ENCODE measurements around the gene ATXN7L2.

Gene ATXN7L2

GRCh38 chr1:109476825-109477224 is 6.9 kb upstream of the ATXN7L2 start:
- no peak overlapping the region for H3K9ac ChIP-seq (ENCODE audit: low read length)
- no peak overlapping the region for H3K4me2 ChIP-seq (ENCODE audit: low read depth, low read length, poor library complexity, severe bottlenecking)
- no peak overlapping the region for H3K4me3 ChIP-seq (ENCODE audit: insufficient read depth, low read length, poor library complexity, severe bottlenecking)
- H3K36me3 ChIP-seq (ENCODE audit: low read length), result no peaks in the 10 kb centered on the region
- H4K20me1 ChIP-seq (ENCODE audit: low read depth, low read length), result no peaks in the 10 kb centered on the region
- no peaks in the 10 kb centered on the region for H3K9me3 ChIP-seq (ENCODE audit: insufficient read depth, low read length)
- H3K27ac ChIP-seq (ENCODE audit: low read depth, low read length), result no peak overlapping the region
- H3K27me3 ChIP-seq (ENCODE audit: low read length), result no peaks in the 10 kb centered on the region
- H3K9me2 ChIP-seq (replicated peaks; ENCODE audit: insufficient read depth, low read length), result no peaks in the 10 kb centered on the region
- TF ChIP-seq, protein P1, sequence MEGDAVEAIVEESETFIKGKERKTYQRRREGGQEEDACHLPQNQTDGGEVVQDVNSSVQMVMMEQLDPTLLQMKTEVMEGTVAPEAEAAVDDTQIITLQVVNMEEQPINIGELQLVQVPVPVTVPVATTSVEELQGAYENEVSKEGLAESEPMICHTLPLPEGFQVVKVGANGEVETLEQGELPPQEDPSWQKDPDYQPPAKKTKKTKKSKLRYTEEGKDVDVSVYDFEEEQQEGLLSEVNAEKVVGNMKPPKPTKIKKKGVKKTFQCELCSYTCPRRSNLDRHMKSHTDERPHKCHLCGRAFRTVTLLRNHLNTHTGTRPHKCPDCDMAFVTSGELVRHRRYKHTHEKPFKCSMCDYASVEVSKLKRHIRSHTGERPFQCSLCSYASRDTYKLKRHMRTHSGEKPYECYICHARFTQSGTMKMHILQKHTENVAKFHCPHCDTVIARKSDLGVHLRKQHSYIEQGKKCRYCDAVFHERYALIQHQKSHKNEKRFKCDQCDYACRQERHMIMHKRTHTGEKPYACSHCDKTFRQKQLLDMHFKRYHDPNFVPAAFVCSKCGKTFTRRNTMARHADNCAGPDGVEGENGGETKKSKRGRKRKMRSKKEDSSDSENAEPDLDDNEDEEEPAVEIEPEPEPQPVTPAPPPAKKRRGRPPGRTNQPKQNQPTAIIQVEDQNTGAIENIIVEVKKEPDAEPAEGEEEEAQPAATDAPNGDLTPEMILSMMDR (IDR thresholded peaks at IDR 0.05; ENCODE audit: insufficient read depth, low read length, poor library complexity, severe bottlenecking), result no peak
- TF ChIP-seq EZH2phosphoT487 (conservative IDR thresholded peaks at IDR 0.05; ENCODE audit: low read length), result no peak
- H2AFZ ChIP-seq (ENCODE audit: low read depth, low read length, severe bottlenecking), result no peak overlapping the region
- H3K79me2 ChIP-seq (ENCODE audit: insufficient read depth, low read length), result no peaks in the 10 kb centered on the region
- H3F3A ChIP-seq (ENCODE audit: insufficient read depth), result no peaks in the 10 kb centered on the region

DNA sequence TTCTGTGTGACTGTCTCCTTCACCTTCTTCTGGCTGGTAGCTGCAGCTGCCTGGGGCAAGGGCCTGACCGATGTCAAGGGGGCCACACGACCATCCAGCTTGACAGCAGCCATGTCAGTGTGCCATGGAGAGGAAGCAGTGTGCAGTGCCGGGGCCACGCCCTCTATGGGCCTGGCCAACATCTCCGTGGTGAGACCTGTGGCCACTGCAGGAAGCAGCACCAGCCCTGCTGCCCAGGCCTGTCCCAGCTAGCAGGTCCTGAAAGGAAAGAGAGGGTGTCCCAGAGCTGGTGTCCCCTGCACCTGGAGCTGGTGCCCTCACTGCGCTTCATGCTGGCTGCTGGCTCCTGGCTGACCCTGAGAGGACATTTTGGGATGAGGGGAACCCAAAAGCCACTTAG is 5.9 kb upstream of the ATXN7L2 start:
- Histone ChIP-seq H3K27me3 (ENCODE audit: low read length) (no peaks in the 10 kb centered on the region), H2AFZ (ENCODE audit: low read depth, low read length, severe bottlenecking) (no peak overlapping the region), H3F3A (ENCODE audit: insufficient read depth) (no peaks in the 10 kb centered on the region), H3K4me2 (ENCODE audit: low read depth, low read length, poor library complexity, severe bottlenecking) (no peak overlapping the region), H3K36me3 (ENCODE audit: low read length) (no peaks in the 10 kb centered on the region), H3K27ac (ENCODE audit: low read depth, low read length) (no peak overlapping the region), H3K4me3 (ENCODE audit: insufficient read depth, low read length, poor library complexity, severe bottlenecking) (no peak overlapping the region), H3K9me3 (ENCODE audit: insufficient read depth, low read length) (no peaks in the 10 kb centered on the region), H3K9ac (ENCODE audit: low read length) (no peak overlapping the region), H3K79me2 (ENCODE audit: insufficient read depth, low read length) (no peaks in the 10 kb centered on the region), H4K20me1 (ENCODE audit: low read depth, low read length) (no peaks in the 10 kb centered on the region), H3K9me2 (replicated peaks; ENCODE audit: insufficient read depth, low read length) (no peaks in the 10 kb centered on the region)
- no peak for TF ChIP-seq EZH2phosphoT487 (conservative IDR thresholded peaks at IDR 0.05; ENCODE audit: low read length)
- TF ChIP-seq, protein P1 (IDR thresholded peaks at IDR 0.05; ENCODE audit: insufficient read depth, low read length, poor library complexity, severe bottlenecking), result no peak

GRCh38 chr1:109478806-109479205 is 4.9 kb upstream of the ATXN7L2 start:
- Histone ChIP-seq H3K79me2 (ENCODE audit: insufficient read depth, low read length) (no peaks in the 10 kb centered on the region), H3K4me2 (ENCODE audit: low read depth, low read length, poor library complexity, severe bottlenecking) (no peak overlapping the region), H3K9me3 (ENCODE audit: insufficient read depth, low read length) (no peaks in the 10 kb centered on the region), H3K9me2 (replicated peaks; ENCODE audit: insufficient read depth, low read length) (no peaks in the 10 kb centered on the region), H3K36me3 (ENCODE audit: low read length) (no peaks in the 10 kb centered on the region), H3K27ac (ENCODE audit: low read depth, low read length) (no peak overlapping the region), H3K4me3 (ENCODE audit: insufficient read depth, low read length, poor library complexity, severe bottlenecking) (no peak overlapping the region), H3F3A (ENCODE audit: insufficient read depth) (no peaks in the 10 kb centered on the region), H2AFZ (ENCODE audit: low read depth, low read length, severe bottlenecking) (no peak overlapping the region), H3K27me3 (ENCODE audit: low read length) (no peaks in the 10 kb centered on the region), H4K20me1 (ENCODE audit: low read depth, low read length) (no peaks in the 10 kb centered on the region), H3K9ac (ENCODE audit: low read length) (no peak overlapping the region)
- TF ChIP-seq, protein P1 (IDR thresholded peaks at IDR 0.05; ENCODE audit: insufficient read depth, low read length, poor library complexity, severe bottlenecking), result no peak
- TF ChIP-seq EZH2phosphoT487 (conservative IDR thresholded peaks at IDR 0.05; ENCODE audit: low read length), result no peak
